Endodermal cell (in vitro differentiated cells): ENCODE results near the gene ALDH5A1. TPM values are rescaled to one million over a fixed set of nuclear protein-coding genes. Genes with fewer than 3 reads are reported as not detected.

Experiments used
- DNase-seq: peaks from one replicate; pipeline ENCODE4 v3.0.0-alpha.2; 2017
- H3K27ac ChIP-seq: 2 replicates; pipeline ENCODE4 v1.5.1; 2013; ENCODE audit warnings: mild to moderate bottlenecking, low read depth, low read length, moderate library complexity
- H3K27me3 ChIP-seq: 2 replicates; pipeline ENCODE4 v1.6.1; 2013; ENCODE audit warnings: mild to moderate bottlenecking, low read length, moderate library complexity; ENCODE audit not compliant: insufficient read depth, control insufficient read depth, poor library complexity, severe bottlenecking
- H3K36me3 ChIP-seq: 2 replicates; pipeline ENCODE4 v1.7.0; 2013; ENCODE audit warnings: mild to moderate bottlenecking, low read length, moderate library complexity; ENCODE audit not compliant: control insufficient read depth, insufficient read depth
- H3K4me1 ChIP-seq: one replicate; pipeline ENCODE4 v1.7.0; 2013; ENCODE audit warnings: low read length; ENCODE audit not compliant: control insufficient read depth, insufficient read depth
- H3K4me3 ChIP-seq: 2 replicates; pipeline ENCODE4 v1.5.1; 2013; ENCODE audit warnings: mild to moderate bottlenecking, low read length, moderate library complexity
- H3K9ac ChIP-seq: 2 replicates; pipeline ENCODE4 v1.6.1; 2013; ENCODE audit warnings: mild to moderate bottlenecking, low read length, moderate library complexity; ENCODE audit not compliant: poor library complexity, severe bottlenecking; ENCODE audit errors: extremely low read depth
- H3K9me3 ChIP-seq: 2 replicates; pipeline ENCODE4 v1.6.1; 2013; ENCODE audit warnings: mild to moderate bottlenecking, low read length, moderate library complexity; ENCODE audit not compliant: control insufficient read depth
- H3K27ac Mint-ChIP-seq: 2 replicates; pipeline ENCODE4 v1.8.0; 2020; ENCODE audit warnings: mixed read lengths
- H3K27me3 Mint-ChIP-seq: 2 replicates; pipeline ENCODE4 v1.8.0; 2021; ENCODE audit warnings: mild to moderate bottlenecking, mixed read lengths; ENCODE audit not compliant: insufficient read depth
- H3K36me3 Mint-ChIP-seq: 2 replicates; pipeline ENCODE4 v1.8.0; 2020; ENCODE audit warnings: low read depth, mixed read lengths
- H3K4me1 Mint-ChIP-seq: 2 replicates; pipeline ENCODE4 v1.8.0; 2020; ENCODE audit warnings: mixed read lengths
- H3K4me3 Mint-ChIP-seq: 2 replicates; pipeline ENCODE4 v1.8.0; 2020; ENCODE audit warnings: mild to moderate bottlenecking, moderate library complexity, mixed read lengths
- H3K9me3 Mint-ChIP-seq: 2 replicates; pipeline ENCODE4 v1.8.0; 2020; ENCODE audit warnings: mild to moderate bottlenecking, mixed read lengths
- CTCF ChIP-seq: fragments of 200-600 bp; sonication (generic); conservative IDR thresholded peaks from 2 replicates; pipeline ENCODE4 v1.5.0; 2021; ENCODE audit warnings: antibody characterized with exemption, mild to moderate bottlenecking
- WGBS, 2 experiments: methylation state at CpG; one replicate each; pipeline versions ENCODE4 v1.1.5 to v1.1.7; 2013; ENCODE audit warnings: missing lambda C conversion rate in 2 of 2, mixed read lengths in 1 of 2; ENCODE audit not compliant: insufficient coverage in 1 of 2, insufficient read length in 1 of 2; 5-methylcytosine and 5-hydroxymethylcytosine counted together
- total RNA-seq, 2 donors: library from RNA; stranded (reverse); fragmentation: NEBNext Ultra II Directional in 1 of 2; extraction: Animal tissue kit (Norgen Biotek cat#: 25700) in 1 of 2; gene quantifications; 2 replicates in 1 of 2; 3 replicates in 1 of 2; pipeline ENCODE4 v1.2.1, GENCODE V29; 2021

Gene ALDH5A1
- total RNA-seq, 2 donors from 2014 or later, result 7.1 to 9.6 TPM

GRCh38 chr6:24522228-24523176 is 27.7 kb downstream of the ALDH5A1 start:
- no peaks in the 10 kb centered on the region for H3K9me3 Mint-ChIP-seq
- no peaks in the 10 kb centered on the region for H3K4me1 Mint-ChIP-seq
- H3K27ac Mint-ChIP-seq, result no peak overlapping the region
- no peaks in the 10 kb centered on the region for H3K27me3 Mint-ChIP-seq
- TF ChIP-seq CTCF, result no peak
- Histone ChIP-seq H3K27ac (peak overlapping the region; percentile 21), H3K27me3 (no peaks in the 10 kb centered on the region), H3K4me1 (no peaks in the 10 kb centered on the region), H3K9ac (no peak overlapping the region), H3K36me3 (no peaks in the 10 kb centered on the region), H3K4me3 (no peak overlapping the region), H3K9me3 (no peaks in the 10 kb centered on the region)
- no peak for DNase-seq
- H3K4me3 Mint-ChIP-seq, result no peak overlapping the region
- WGBS, 2 experiments, result 80 to 83% methylated on average over 11 to 13 of the region's 13 CpGs
- H3K36me3 Mint-ChIP-seq, result no peaks in the 10 kb centered on the region

- TF ChIP-seq CTCF, result no peak
- no peak overlapping the region for H3K9ac ChIP-seq
- no peaks in the 10 kb centered on the region for H3K27me3 ChIP-seq
- no peaks in the 10 kb centered on the region for H3K9me3 Mint-ChIP-seq
- H3K4me1 Mint-ChIP-seq, result no peaks in the 10 kb centered on the region
- H3K36me3 ChIP-seq, result no peaks in the 10 kb centered on the region
- no peak for DNase-seq
- no peaks in the 10 kb centered on the region for H3K27me3 Mint-ChIP-seq
- 93 to 100% methylated on average over 2 to 3 of the region's 3 CpGs for WGBS, 2 experiments
- H3K27ac ChIP-seq, result no peak overlapping the region
- no peak overlapping the region for H3K27ac Mint-ChIP-seq
- no peaks in the 10 kb centered on the region for H3K36me3 Mint-ChIP-seq
- H3K4me3 ChIP-seq, result no peak overlapping the region
- no peaks in the 10 kb centered on the region for H3K4me1 ChIP-seq
- no peaks in the 10 kb centered on the region for H3K9me3 ChIP-seq
- no peak overlapping the region for H3K4me3 Mint-ChIP-seq
Measured at GRCh38 chr6:24524329-24524728, 29.6 kb downstream of the ALDH5A1 start.

GRCh38 chr6:24524805-24525204 is 30.0 kb downstream of the ALDH5A1 start:
- Mint-ChIP-seq H3K9me3 (no peaks in the 10 kb centered on the region), H3K27ac (no peak overlapping the region), H3K4me1 (no peaks in the 10 kb centered on the region), H3K4me3 (no peak overlapping the region), H3K36me3 (no peaks in the 10 kb centered on the region), H3K27me3 (no peaks in the 10 kb centered on the region)
- no peak overlapping the region for H3K9ac ChIP-seq
- H3K9me3 ChIP-seq, result no peaks in the 10 kb centered on the region
- H3K27ac ChIP-seq, result no peak overlapping the region
- no peaks in the 10 kb centered on the region for H3K36me3 ChIP-seq
- H3K27me3 ChIP-seq, result no peaks in the 10 kb centered on the region
- WGBS, 2 experiments, result 33 to 44% methylated on average over 3 to 5 of the region's 5 CpGs
- DNase-seq, result peak; percentile 73
- H3K4me1 ChIP-seq, result no peaks in the 10 kb centered on the region
- H3K4me3 ChIP-seq, result no peak overlapping the region
- TF ChIP-seq CTCF, result peak; percentile 87
